Measurements from ENCODE around the gene ADAM10. TPM values are rescaled to one million over a fixed set of nuclear protein-coding genes. Genes with fewer than 3 reads are reported as not detected.

ADAM10 gene
- total and polyA plus RNA-seq, 2 of the 4 experiments (the other 2 are of a cell fraction), result 110 to 185 TPM

DNA sequence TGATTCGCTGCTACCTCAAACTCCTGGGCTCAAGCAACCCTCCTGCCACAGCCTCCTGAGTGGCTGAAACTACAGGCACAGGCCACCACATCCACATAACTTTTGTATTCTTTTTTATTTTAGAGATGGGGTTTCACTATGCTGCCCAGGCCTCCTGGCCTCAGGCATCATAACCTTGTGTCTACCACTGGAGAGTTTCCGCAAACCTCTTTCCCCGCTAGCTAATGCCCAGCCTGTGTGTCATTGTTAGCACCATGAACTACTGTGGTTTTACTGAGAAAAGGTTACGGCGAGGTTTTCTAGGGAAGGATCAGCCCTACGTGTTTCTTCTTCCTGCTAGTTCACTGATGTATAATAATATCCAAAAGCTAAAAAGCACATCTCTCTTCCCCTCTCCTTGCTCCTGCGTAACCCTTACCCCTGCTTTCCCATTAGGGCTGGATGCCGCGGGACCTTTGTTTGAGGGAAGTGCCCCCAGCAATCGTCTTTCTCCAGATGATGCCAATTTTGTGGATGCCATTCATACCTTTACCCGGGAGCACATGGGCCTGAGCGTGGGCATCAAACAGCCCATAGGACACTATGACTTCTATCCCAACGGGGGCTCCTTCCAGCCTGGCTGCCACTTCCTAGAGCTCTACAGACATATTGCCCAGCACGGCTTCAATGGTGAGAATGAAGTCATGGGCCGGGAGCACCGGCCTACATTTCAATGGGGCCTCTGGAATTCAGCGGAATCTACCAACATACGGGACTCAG is 204.0 kb downstream of the ADAM10 start:
- Histone ChIP-seq H3K4me2 (ENCODE audit: low read depth, low read length) (no peak overlapping the region), H3K27ac (ENCODE audit: insufficient read depth, low read length) (no peak overlapping the region), H3K9me3 (ENCODE audit: control insufficient read depth, insufficient read depth, low read length) (no peaks in the 10 kb centered on the region), H4K91ac (ENCODE audit: insufficient read depth, low read depth, low read length) (no peak overlapping the region), H3K79me1 (ENCODE audit: low read depth in 1 of 2, low read length in 2 of 2) (no peaks in the 10 kb centered on the region), H4K5ac (ENCODE audit: low read depth, low read length) (no peak overlapping the region), H3K23ac (ENCODE audit: low read depth, low read length) (no peak overlapping the region), H2BK5ac (ENCODE audit: low read depth, low read length, poor library complexity, severe bottlenecking) (no peak overlapping the region), H2AK9ac (replicated peaks; ENCODE audit: low read depth, low read length, poor library complexity) (no peak overlapping the region), H3K27me3 (ENCODE audit: control insufficient read depth, insufficient read depth, low read length) (peaks cover 4% of the 10 kb centered on the region; the same call in 1 of the 2 replicates), H3K4me1 (ENCODE audit: control insufficient read depth, insufficient read depth, low read length) (peaks cover 28% of the 10 kb centered on the region), H3K18ac (ENCODE audit: low read depth, low read length) (no peak overlapping the region), H3K9ac (ENCODE audit: low read depth, low read length) (no peak overlapping the region), H2BK15ac (ENCODE audit: low read depth, low read length) (0 out of 3 replicates have a peak overlapping the region, but pooled peaks have one; percentile 38), H2AFZ (replicated peaks; ENCODE audit: low read length, poor library complexity) (no peak overlapping the region), H3K9me1 (ENCODE audit: insufficient read depth, low read length) (peaks cover 22% of the 10 kb centered on the region), H3K4ac (ENCODE audit: low read depth, low read length) (0 out of 2 replicates have a peak overlapping the region, but pooled peaks have one; percentile 46), H3K4me3 (ENCODE audit: insufficient read depth, low read depth, low read length) (no peak overlapping the region), H3K56ac (ENCODE audit: extremely low read depth, insufficient read depth, low read length) (no peak overlapping the region), H3K14ac (replicated peaks; ENCODE audit: low read depth, low read length) (no peak overlapping the region), H4K8ac (ENCODE audit: low read depth in 2 of 2, low read length in 2 of 2) (no peak overlapping the region), H2AK5ac (ENCODE audit: low read depth, low read length) (no peak overlapping the region), H2BK20ac (ENCODE audit: low read depth, low read length) (0 out of 2 replicates have a peak overlapping the region, but pooled peaks have one; percentile 31), H3K36me3 (ENCODE audit: control insufficient read depth, insufficient read depth, low read length) (no peaks in the 10 kb centered on the region), H2BK120ac (ENCODE audit: low read depth, low read length) (no peak overlapping the region), H4K20me1 (ENCODE audit: insufficient read depth, low read length) (no peaks in the 10 kb centered on the region)
- POLR2A ChIA-PET (ENCODE audit: unreplicated experiment), result no interaction called here
- CTCF ChIA-PET, result interaction anchor here (0.9 to 1.3 kb wide), 2 partner anchors 10 to 13 kb away, joined by 3 to 4 read pairs; no protein-coding TSS in a partner anchor
- in situ Hi-C loops (cut with MboI; ENCODE audit: low sequenced_read_pairs) (no loop called here), dilution Hi-C loops (cut with HindIII; ENCODE audit: low sequenced_read_pairs, unreplicated experiment) (no loop called here), intact Hi-C loops (cut with micrococcal nuclease) (loop anchor here (5.0 kb wide), 1 partner anchor 73 kb away; no protein-coding TSS in a partner anchor)
- 98% methylated on average over 7 of the region's 18 CpGs; no CpG with 5 or more reads in 1 of the 2 experiments for WGBS, 2 experiments (ENCODE audit: extremely low coverage in 2 of 2, insufficient read length in 1 of 2)
- DNase-seq (peak; percentile 17), ATAC-seq (ENCODE audit: low read depth) (no peak)
- no TSS peak for BruUV-seq (replicated peaks)
- TF ChIP-seq MXI1 (IDR thresholded peaks at IDR 0.05; ENCODE audit: borderline replicate concordance, low read depth, low read length) (no peak), ELK1 (IDR thresholded peaks at IDR 0.05; ENCODE audit: borderline replicate concordance, low read depth, low read length) (no peak), RAD21 (IDR thresholded peaks at IDR 0.05; ENCODE audit: low read length) (no peak), POLR2A (IDR thresholded peaks at IDR 0.05; ENCODE audit: low read depth, low read length) (no peak), RFX5 (IDR thresholded peaks at IDR 0.05; ENCODE audit: low read depth, low read length) (no peak), SMC3 (IDR thresholded peaks at IDR 0.05; ENCODE audit: low read depth, low read length) (no peak), FOS (IDR thresholded peaks at IDR 0.05; ENCODE audit: low read depth, low read length) (no peak), NFE2L2 (IDR thresholded peaks at IDR 0.05; ENCODE audit: low read depth, low read length) (no peak), CTCF (conservative IDR thresholded peaks at IDR 0.05; ENCODE audit: low read depth, low read length) (no peak), CEBPB (IDR thresholded peaks at IDR 0.05; ENCODE audit: low read depth, low read length) (no peak), RCOR1 (IDR thresholded peaks at IDR 0.05; ENCODE audit: insufficient replicate concordance, low read length) (no peak), MAFK (IDR thresholded peaks at IDR 0.05; ENCODE audit: low read depth, low read length) (no peak), CHD1 (IDR thresholded peaks at IDR 0.05; ENCODE audit: low read depth, low read length) (no peak), BHLHE40 (IDR thresholded peaks at IDR 0.05; ENCODE audit: low read depth, low read length) (no peak)
- TF ChIP-seq, protein P1, sequence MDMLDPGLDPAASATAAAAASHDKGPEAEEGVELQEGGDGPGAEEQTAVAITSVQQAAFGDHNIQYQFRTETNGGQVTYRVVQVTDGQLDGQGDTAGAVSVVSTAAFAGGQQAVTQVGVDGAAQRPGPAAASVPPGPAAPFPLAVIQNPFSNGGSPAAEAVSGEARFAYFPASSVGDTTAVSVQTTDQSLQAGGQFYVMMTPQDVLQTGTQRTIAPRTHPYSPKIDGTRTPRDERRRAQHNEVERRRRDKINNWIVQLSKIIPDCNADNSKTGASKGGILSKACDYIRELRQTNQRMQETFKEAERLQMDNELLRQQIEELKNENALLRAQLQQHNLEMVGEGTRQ (IDR thresholded peaks at IDR 0.05; ENCODE audit: low read depth, low read length), result no peak
